GM18520 (cell line): ENCODE results near the gene TEX11.
"Not testable (repeated sequence)": the region's sequence is repeated elsewhere in the genome, so short reads cannot be mapped to it uniquely, and the experiment has no call there.

Experiments
- ATAC-seq: cut with Tn5 transposase; IDR thresholded peaks from one replicate; pipeline ENCODE4 v1.9.1; 2021; ENCODE audit not compliant: unreplicated experiment

Gene TEX11

DNA sequence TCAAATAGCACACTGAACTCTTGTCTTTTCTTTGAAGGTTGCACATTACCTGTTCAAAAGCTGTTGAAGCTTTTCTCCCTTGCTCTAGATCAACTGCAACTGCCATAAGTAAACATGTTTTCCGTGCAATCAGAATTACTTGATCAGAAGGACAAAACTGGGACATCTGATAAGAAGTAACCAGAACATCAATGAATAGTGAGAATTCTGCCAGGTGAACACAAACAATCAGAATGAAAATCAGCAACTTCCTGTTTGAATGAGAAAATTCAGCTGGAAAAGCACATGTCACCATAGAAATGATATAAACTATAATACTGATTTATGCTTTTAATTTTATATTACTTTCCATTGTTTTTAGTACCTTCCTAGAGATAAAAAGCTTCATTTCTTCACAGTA lies 303.2 kb downstream of the TEX11 start:
- no peak for ATAC-seq

GRCh38 chrX:70592091-70592490 lies 316.4 kb downstream of the TEX11 start:
- no peak for ATAC-seq

- ATAC-seq: not testable (repeated sequence)
Measured at GRCh38 chrX:70587158-70587557, 321.4 kb downstream of the TEX11 start.

DNA sequence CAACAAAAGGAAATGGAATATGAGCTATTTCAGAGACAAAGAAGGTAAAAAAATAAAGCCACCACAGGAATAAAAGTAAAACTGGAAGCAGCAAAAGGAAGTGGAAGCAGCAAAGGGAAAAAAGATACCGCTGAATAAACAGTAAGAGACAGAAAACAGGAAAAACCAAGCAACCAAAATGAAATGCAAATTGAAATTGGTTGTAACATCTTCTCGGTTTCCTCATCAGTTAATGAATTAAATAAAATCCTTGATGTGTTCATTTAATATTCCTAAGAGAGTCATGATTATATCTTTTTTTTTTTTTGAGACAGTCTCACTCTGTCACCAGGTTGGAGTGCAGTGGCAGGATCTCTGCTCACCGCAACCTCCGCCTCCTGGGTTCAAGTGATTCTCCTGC lies 331.1 kb downstream of the TEX11 start:
- no peak for ATAC-seq

DNA sequence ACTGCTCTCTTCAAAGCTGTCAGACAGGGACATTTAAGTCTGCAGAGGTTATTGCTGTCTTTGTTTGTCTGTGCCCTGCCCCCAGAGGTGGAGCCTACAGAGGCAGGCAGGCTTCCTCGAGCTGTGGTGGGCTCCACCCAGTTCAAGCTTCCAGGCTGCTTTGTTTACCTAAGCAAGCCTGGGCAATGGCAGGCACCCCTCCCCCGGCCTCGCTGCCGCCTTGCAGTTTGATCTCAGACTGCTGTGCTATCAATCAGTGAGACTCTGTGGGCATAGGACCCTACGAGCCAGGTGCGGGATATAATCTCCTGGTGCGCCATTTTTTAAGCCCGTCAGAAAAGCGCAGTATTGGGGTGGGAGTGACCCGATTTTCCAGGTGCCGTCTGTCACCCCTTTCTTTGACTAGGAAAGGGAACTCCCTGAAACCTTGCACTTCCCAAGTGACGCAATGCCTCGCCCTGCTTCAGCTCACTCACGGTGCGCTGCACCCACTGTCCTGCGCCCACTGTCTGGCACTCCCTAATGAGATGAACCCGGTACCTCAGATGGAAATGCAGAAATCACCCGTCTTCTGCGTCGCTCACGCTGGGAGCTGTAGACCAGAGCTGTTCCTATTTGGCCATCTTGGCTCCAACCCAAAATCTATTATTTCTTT lies 338.5 kb downstream of the TEX11 start:
- not testable (repeated sequence) for ATAC-seq

DNA sequence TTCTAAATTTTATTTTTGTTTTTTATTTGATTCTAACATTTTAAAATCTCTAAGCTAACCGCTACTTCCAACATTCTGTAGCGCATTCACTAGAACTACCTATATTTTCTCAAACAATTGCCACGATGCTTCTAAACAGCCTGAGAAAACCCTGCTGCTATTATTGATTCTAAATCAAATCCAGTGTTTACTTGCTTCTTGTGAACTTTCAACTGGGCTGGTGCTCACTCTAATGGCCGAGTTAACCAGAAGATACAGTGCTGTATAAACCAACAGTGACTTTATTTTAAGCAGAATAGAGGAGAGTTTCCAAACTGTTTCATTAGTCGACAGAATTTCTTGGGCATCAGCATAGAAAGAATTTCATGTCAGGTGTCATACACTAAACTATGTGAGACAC lies 353.6 kb downstream of the TEX11 start:
- no peak for ATAC-seq

GRCh38 chrX:70554523-70554922 lies 354.0 kb downstream of the TEX11 start:
- no peak for ATAC-seq

GRCh38 chrX:70554081-70554480 lies 354.4 kb downstream of the TEX11 start:
- no peak for ATAC-seq

DNA sequence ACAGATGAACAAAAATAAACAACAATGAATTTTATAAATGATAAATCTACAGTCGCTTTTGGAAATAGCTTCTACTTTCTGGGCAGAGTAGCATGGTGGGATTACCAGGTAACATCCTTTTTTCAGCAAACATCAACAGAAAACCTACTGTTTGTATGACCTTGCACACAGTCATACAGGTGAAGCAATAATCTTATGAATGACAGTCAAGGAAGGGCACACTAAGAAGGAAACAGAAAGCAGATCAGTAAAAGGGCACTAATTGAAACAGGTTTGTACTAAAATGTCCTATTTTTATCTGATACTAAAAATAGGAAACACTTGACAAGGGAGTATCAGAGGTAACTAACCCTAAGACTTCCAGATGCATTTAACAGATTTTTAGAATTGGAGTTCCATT lies 355.0 kb downstream of the TEX11 start:
- ATAC-seq: no peak

GRCh38 chrX:70552130-70552704 lies 356.3 kb downstream of the TEX11 start:
- no peak for ATAC-seq

- no peak for ATAC-seq
Measured at GRCh38 chrX:70549429-70549828, 359.1 kb downstream of the TEX11 start.

- ATAC-seq: no peak
Measured at GRCh38 chrX:70535198-70535597, 373.3 kb downstream of the TEX11 start.

GRCh38 chrX:70527610-70528345 lies 380.7 kb downstream of the TEX11 start:
- ATAC-seq: no peak

DNA sequence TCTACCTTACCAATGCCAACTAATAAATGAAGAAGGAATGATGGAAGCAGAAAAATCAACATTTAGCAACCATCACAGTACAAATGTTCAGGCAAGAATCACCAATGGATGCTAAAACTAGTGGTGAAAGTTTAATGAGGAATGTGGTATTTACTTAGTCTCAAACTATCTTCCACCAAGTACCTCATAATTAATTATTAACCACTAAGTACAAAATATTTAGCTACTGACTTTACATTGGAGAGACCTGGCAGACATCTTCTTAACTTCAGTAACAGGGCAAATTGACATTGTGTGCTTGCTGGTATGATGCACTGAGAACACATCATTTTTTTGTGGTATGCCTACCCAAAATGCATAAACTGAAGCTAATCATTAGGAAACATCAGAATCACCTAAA lies 381.5 kb downstream of the TEX11 start:
- ATAC-seq: no peak

DNA sequence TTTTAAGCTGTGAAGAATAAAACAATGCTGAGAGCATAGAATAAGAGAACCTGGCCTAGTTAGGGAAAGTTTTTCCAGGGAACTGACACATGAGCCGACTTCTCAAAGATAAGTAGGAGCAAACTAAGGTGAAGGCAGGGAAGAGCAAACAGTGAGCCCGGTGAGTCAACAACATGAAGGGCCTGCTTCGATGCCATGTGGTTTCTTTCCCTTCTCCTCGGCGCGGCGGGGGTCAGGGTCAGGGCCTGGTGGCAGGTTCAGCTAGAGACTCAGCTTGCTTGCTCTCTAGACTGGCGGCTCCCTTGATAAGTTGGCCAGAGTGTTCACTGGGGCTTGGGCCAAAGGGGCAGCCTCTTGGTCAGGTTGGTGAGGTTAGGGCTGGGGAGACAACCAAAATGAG lies 382.8 kb downstream of the TEX11 start:
- ATAC-seq: no peak

DNA sequence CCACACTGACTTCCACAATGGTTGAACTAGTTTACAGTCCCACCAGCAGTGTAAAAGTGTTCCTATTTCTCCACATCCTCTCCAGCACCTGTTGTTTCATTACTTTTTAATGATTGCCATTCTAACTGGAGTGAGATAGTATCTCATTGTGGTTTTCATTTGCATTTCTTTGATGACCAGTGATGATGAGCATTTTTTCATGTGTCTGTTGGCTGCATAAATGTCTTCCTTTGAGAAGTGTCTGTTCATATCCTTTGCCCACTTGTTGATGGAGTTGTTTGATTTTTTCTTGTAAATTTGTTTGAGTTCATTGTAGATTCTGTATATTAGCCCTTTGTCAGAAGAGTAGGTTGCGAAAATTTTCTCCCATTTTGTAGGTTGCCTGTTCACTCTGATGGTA lies 392.8 kb downstream of the TEX11 start:
- not testable (repeated sequence) for ATAC-seq

GRCh38 chrX:70515270-70515669 lies 393.2 kb downstream of the TEX11 start:
- not testable (repeated sequence) for ATAC-seq

DNA sequence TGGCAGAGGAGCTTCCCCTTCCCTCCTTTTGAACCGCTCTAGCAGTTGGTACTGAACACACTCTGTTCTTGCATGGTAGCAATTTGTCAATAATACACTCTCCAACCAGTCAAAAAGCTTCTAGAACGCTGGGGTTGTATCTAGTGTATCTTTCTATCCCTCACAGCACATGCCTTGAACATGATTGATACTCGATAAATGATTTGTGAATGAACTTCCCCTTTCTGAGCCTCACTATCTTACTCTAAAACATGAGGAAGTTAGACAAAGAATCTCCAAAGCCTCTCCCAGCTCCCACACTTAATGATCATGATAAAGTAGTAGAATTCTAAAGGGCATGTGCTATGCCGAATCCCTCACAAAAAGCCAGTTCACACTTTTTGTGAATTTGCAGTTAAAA lies 399.4 kb downstream of the TEX11 start:
- no peak for ATAC-seq

GRCh38 chrX:70508296-70508911 lies 400.1 kb downstream of the TEX11 start:
- no peak for ATAC-seq

- no peak for ATAC-seq
Measured at GRCh38 chrX:70505451-70505841, 403.1 kb downstream of the TEX11 start.

DNA sequence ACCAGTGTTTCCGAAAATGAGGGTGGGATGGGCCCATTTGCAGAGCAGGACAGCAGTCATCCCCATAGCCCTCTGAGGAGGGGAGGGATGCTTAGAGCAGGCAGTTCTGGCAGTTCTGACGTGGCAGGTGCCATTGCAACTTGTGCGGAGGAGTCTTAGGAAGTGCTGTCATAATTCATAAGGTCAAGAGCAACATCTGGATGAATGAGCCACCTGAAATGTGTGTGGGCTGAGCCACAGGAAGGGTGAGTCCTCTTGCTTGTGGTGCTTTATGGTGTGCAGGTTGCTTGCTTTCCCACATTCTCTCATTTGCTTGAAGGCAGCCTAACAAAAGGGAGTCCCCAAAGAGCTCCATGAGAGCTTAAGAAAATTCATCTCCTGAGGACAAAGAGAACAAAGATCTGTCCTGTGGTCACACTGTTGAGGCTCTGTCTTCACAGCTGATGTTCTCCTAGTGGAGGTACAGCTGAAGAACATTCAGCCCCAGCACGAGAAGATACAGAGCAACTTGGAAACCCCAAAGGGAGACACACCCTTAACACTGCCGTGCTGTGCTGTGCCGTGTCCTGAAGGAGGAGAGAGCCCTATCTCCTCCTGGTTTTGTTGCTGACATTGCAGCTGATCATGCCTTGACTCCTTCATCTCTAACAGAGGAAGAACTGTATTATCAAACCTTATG lies 403.6 kb downstream of the TEX11 start:
- ATAC-seq: no peak
